C4-2B (cell line): ENCODE results near the gene CETP.

Source experiments
- CTCF ChIP-seq: fragments of 450-650 bp; conservative IDR thresholded peaks from 2 replicates; pipeline ENCODE4 v1.5.1; 2017; ENCODE audit warnings: mild to moderate bottlenecking
- ZFX ChIP-seq: fragments of 450-650 bp; IDR thresholded peaks from 2 replicates; pipeline ENCODE4 v1.6.1; 2017

GRCh38 chr16:56936950-56937349, 24.8 kb upstream of the CETP start:
- TF ChIP-seq CTCF (no peak), ZFX (no peak)
